K562 (cell line): ENCODE data around the gene NMRAL1. TPM values are rescaled to one million over a fixed set of nuclear protein-coding genes. Genes with fewer than 3 reads are reported as not detected.

Source experiments
- ATAC-seq: fragments of 200-7000 bp; cut with Tn5 transposase; 3 replicates; pipeline ENCODE4 v1.9.1; 2020; ENCODE audit warnings: moderate library complexity
- BruUV-seq: library from RNA; stranded (reverse); fragments of 400-500 nt; replicated peaks from 2 replicates; lab custom pipeline; 2021; lab: Mats Ljungman, UMichigan
- CTCF ChIA-PET: fragments of 300-600 bp; formaldehyde crosslinking; extraction: SDS; loops from one replicate; lab custom pipeline; 2021; ENCODE audit warnings: low intra/inter-chr PET ratio; lab: Yijun Ruan, JAX
- POLR2A ChIA-PET: fragments of 300-600, 350-650 bp; sonication (Branson Sonifier 250); formaldehyde crosslinking; extraction: SDS; loops from one replicate; lab custom pipeline; 2021; ENCODE audit warnings: antibody characterized with exemption, inconsistent platforms; lab: Yijun Ruan, JAX
- DNase-seq, 4 experiments: peaks; one replicate each; pipeline versions ENCODE4 v3.0.0 to v3.0.0-alpha.2; 2011 to 2018; ENCODE audit warnings: low spot score in 3 of 4, mixed read lengths in 3 of 4; ENCODE audit errors: extremely low read depth in 1 of 4
- FAIRE-seq: peaks from 2 replicates; lab custom pipeline; 2011; peaks lifted over from hg19 to GRCh38; lab: Jason Lieb, UNC
- H2AFZ ChIP-seq: 2 replicates; pipeline ENCODE4 v1.6.0; 2011; ENCODE audit warnings: low read depth, low read length, control low read depth, inconsistent platforms
- H3K27ac ChIP-seq: fragments of 200-600 bp; 3 replicates; pipeline ENCODE4 v1.8.0; 2011; ENCODE audit warnings: low read depth, mild to moderate bottlenecking, control low read depth, inconsistent platforms, low read length, moderate library complexity, mixed read lengths; ENCODE audit errors: extremely low read depth
- H3K27me3 ChIP-seq, 2 experiments: fragments of 300-600 bp in 1 of 2; 2 replicates in 1 of 2; 3 replicates in 1 of 2; pipeline versions ENCODE4 v1.6.0 to v1.8.0; 2011; ENCODE audit warnings: inconsistent platforms in 2 of 2, low read length in 2 of 2, mild to moderate bottlenecking in 1 of 2, mixed read lengths in 1 of 2, moderate library complexity in 1 of 2; ENCODE audit not compliant: control insufficient read depth in 2 of 2, insufficient read depth in 2 of 2
- H3K36me3 ChIP-seq: fragments of 300-600 bp; 3 replicates; pipeline ENCODE4 v1.8.0; 2011; ENCODE audit warnings: mild to moderate bottlenecking, low read length, inconsistent platforms; ENCODE audit not compliant: control insufficient read depth, insufficient read depth
- H3K4me1 ChIP-seq, 2 experiments: fragments of 200-600 bp in 1 of 2; replicated peaks in 1 of 2; 2 replicates in 1 of 2; 3 replicates in 1 of 2; pipeline versions ENCODE4 v1.5.1 to v1.8.0; 2011; ENCODE audit warnings: inconsistent platforms in 2 of 2, low read length in 2 of 2, mild to moderate bottlenecking in 1 of 2, mixed read lengths in 1 of 2, moderate library complexity in 1 of 2; ENCODE audit not compliant: control insufficient read depth in 2 of 2, insufficient read depth in 2 of 2
- H3K4me2 ChIP-seq: 2 replicates; pipeline ENCODE4 v1.6.1; 2011; ENCODE audit warnings: low read length, control low read depth, inconsistent platforms, mixed read lengths; ENCODE audit not compliant: insufficient read depth
- H3K4me3 ChIP-seq: fragments of 200-600 bp; sonication (generic), shearing (Covaris generic); 2 replicates; pipeline ENCODE4 v1.5.1; 2016; ENCODE audit warnings: control low read depth, inconsistent platforms
- H3K79me2 ChIP-seq: fragments of 200-600 bp; 3 replicates; pipeline ENCODE4 v1.8.0; 2011; ENCODE audit warnings: low read length, inconsistent platforms; ENCODE audit not compliant: control insufficient read depth, insufficient read depth
- H3K9ac ChIP-seq, 2 experiments: 2 replicates each; pipeline versions ENCODE4 v1.6.0 to v1.6.1; 2011; ENCODE audit warnings: low read depth in 2 of 2, low read length in 2 of 2, control low read depth in 1 of 2, inconsistent platforms in 1 of 2, mild to moderate bottlenecking in 1 of 2, mixed read lengths in 1 of 2; ENCODE audit not compliant: insufficient read depth in 1 of 2
- H3K9me1 ChIP-seq: one replicate; pipeline ENCODE4 v1.6.0; 2011; ENCODE audit warnings: inconsistent platforms, mild to moderate bottlenecking, low read length, moderate library complexity; ENCODE audit not compliant: control insufficient read depth, insufficient read depth
- H3K9me3 ChIP-seq: replicated peaks from 2 replicates; pipeline ENCODE4 v1.5.1; 2011; ENCODE audit warnings: low read depth, low read length, inconsistent platforms; ENCODE audit not compliant: control insufficient read depth, insufficient read depth
- H4K20me1 ChIP-seq: replicated peaks from 2 replicates; pipeline ENCODE4 v1.6.1; 2011; ENCODE audit warnings: low read length, inconsistent platforms, mixed read lengths; ENCODE audit not compliant: control insufficient read depth, insufficient read depth
- AFF1 ChIP-seq, 2 experiments: fragments of 450-650 bp; IDR thresholded peaks; 2 replicates each; pipeline ENCODE4 v1.6.1; 2018; ENCODE audit warnings: mild to moderate bottlenecking in 2 of 2, low read depth in 1 of 2; ENCODE audit not compliant: partially characterized antibody in 2 of 2
- DPF2 ChIP-seq: fragments of 450-650 bp; IDR thresholded peaks from 2 replicates; pipeline ENCODE4 v1.6.1; 2016
- EP400 ChIP-seq: fragments of 450-650 bp; IDR thresholded peaks from 2 replicates; pipeline ENCODE4 v1.6.1; 2017; ENCODE audit warnings: antibody characterized with exemption, mild to moderate bottlenecking, moderate library complexity
- HDAC1 ChIP-seq, 2 experiments: fragments of 450-650 bp; IDR thresholded peaks; 2 replicates each; pipeline ENCODE4 v1.6.1; 2016 to 2017; ENCODE audit warnings: inconsistent platforms in 1 of 2, mild to moderate bottlenecking in 1 of 2, moderate library complexity in 1 of 2
- MECOM ChIP-seq: fragments of 250-450 bp; sonication (Bioruptor Pico); IDR thresholded peaks from 2 replicates; pipeline ENCODE4 v1.8.0; 2022; ENCODE audit warnings: inconsistent platforms
- ZNF75A ChIP-seq: fragments of 450-650 bp; formaldehyde crosslinking; IDR thresholded peaks from 2 replicates; pipeline ENCODE4 v1.4.0; 2020; ENCODE audit warnings: mild to moderate bottlenecking
- ZNF830 ChIP-seq: fragments of 250-450 bp; sonication (Bioruptor Pico); IDR thresholded peaks from 2 replicates; pipeline ENCODE4 v1.5.0; 2021; ENCODE audit warnings: mild to moderate bottlenecking
- WGBS: fragments of 100-300 bp; shearing (Covaris generic); methylation state at CpG from one replicate; pipeline ENCODE4 v1.1.6; 2016; ENCODE audit warnings: low coverage, mixed read lengths; ENCODE audit not compliant: insufficient coverage; ENCODE audit errors: missing lambda C conversion rate; 5-methylcytosine and 5-hydroxymethylcytosine counted together
- in situ Hi-C: fragments of 300-500 bp; cut with MboI; formaldehyde crosslinking; loops from 4 replicates; pipeline ENCODE4 v1.15.0; 2018; ENCODE audit warnings: inconsistent platforms, mixed read lengths
- intact Hi-C: fragments of 100-400 bp; cut with micrococcal nuclease; formaldehyde crosslinking; loops from 2 replicates; pipeline ENCODE4 v1.14.2; 2022
- polyA plus RNA-seq, 8 experiments: library from polyadenylated mRNA; depleted of rRNA in 4 of 8; stranded (reverse) in 5 of 8; unstranded in 3 of 8; fragments of >200 nt; fragmentation: Nextera tagmentation in 2 of 8; fragmentation: Illumina TruSeq in 1 of 8; extraction: Ambion mirVana in 2 of 8; extraction: Trizol in 1 of 8; gene quantifications; 2 replicates each; pipeline versions ENCODE4 v1.2.1 to v1.2.3, GENCODE V29; 2011 to 2014; ENCODE audit warnings: inconsistent platforms in 1 of 8, missing spikeins in 1 of 8
- total RNA-seq, 7 experiments: library from RNA; depleted of rRNA in 6 of 7; stranded (reverse); fragments of >200 nt in 6 of 7; fragmentation: Illumina TruSeq in 2 of 7; extraction: Trizol in 2 of 7; gene quantifications; 2 replicates each; pipeline versions ENCODE4 v1.2.1 to v1.2.3, GENCODE V29; 2011 to 2021; ENCODE audit warnings: low replicate concordance in 1 of 7

NMRAL1 gene
- total and polyA plus RNA-seq, 9 of the 15 experiments (the other 6 are each of a cell fraction or from before 2014, with no cell fraction given) = 6.3 to 116 (median 63.2) TPM

GRCh38 chr16:4494746-4495490, 20.5 kb upstream of the NMRAL1 start:
- H3K4me1 ChIP-seq = no peaks in the 10 kb centered on the region; a peak in 1 of 5 replicates
- H3K4me2 ChIP-seq = no peak overlapping the region
- CTCF ChIA-PET = no interaction called here
- no peaks in the 10 kb centered on the region for H3K9me3 ChIP-seq
- H3K27ac ChIP-seq = no peak overlapping the region
- DNase-seq (no peak), FAIRE-seq (no peak), ATAC-seq (no peak)
- H3K9ac ChIP-seq = no peak overlapping the region
- intact Hi-C loops = no loop called here
- in situ Hi-C loops = no loop called here
- 71% methylated on average over 6 of the region's 6 CpGs for WGBS
- no peaks in the 10 kb centered on the region for H3K9me1 ChIP-seq
- no TSS peak for BruUV-seq
- H2AFZ ChIP-seq = no peak overlapping the region
- H4K20me1 ChIP-seq = no peaks in the 10 kb centered on the region
- H3K27me3 ChIP-seq = no peaks in the 10 kb centered on the region
- POLR2A ChIA-PET = interaction anchor here (1.5 kb wide), 1 partner anchor 10 kb away, joined by 4 read pairs; no protein-coding TSS in a partner anchor
- H3K79me2 ChIP-seq = peaks cover 36% of the 10 kb centered on the region
- no peak for TF ChIP-seq HDAC1 (IDR thresholded peaks at IDR 0.05)
- no peak for TF ChIP-seq AFF1 (IDR thresholded peaks at IDR 0.05; ENCODE audit: low read depth in 1 of 2, partially characterized antibody in 2 of 2)
- no peak for TF ChIP-seq EP400
- no peak for TF ChIP-seq DPF2
- TF ChIP-seq ZNF830 = no peak
- TF ChIP-seq ZNF75A (CRISPR knock-in tag) = no peak
- no peak for TF ChIP-seq MECOM (CRISPR knock-in tag)
- TF ChIP-seq, all 486 proteins: peak for 0
- Histone ChIP-seq H3K4me3 (no peak overlapping the region), H3K36me3 (peaks cover 37% of the 10 kb centered on the region)
